NCI-H82 treated with DMSO at 0.1 percent for 48 hours (cell line): ENCODE measurements around the gene GRIK4.

Source experiments
- DNase-seq: peaks from one replicate; lab custom pipeline; 2025; ENCODE audit not compliant: unreplicated experiment; lab: John Stamatoyannopoulos, UW

The GRIK4 gene

GRCh38 chr11:120827198-120827597 lies 315.6 kb downstream of the GRIK4 start:
- no peak for DNase-seq

- DNase-seq, result no peak
These were observed 316.3 kb downstream of the GRIK4 start for GRCh38 chr11:120827820-120828219.

- no peak for DNase-seq
These were observed 317.3 kb downstream of the GRIK4 start for GRCh38 chr11:120828847-120829246.

GRCh38 chr11:120830085-120830620 lies 318.6 kb downstream of the GRIK4 start:
- DNase-seq, result peak; percentile 8

- no peak for DNase-seq
These were observed 321.1 kb downstream of the GRIK4 start for GRCh38 chr11:120832481-120833238.

- no peak for DNase-seq
These were observed 323.2 kb downstream of the GRIK4 start for GRCh38 chr11:120834686-120835210.

- DNase-seq, result no peak
These were observed 324.2 kb downstream of the GRIK4 start for GRCh38 chr11:120835601-120836228.

GRCh38 chr11:120837696-120838095 lies 326.1 kb downstream of the GRIK4 start:
- DNase-seq, result no peak

GRCh38 chr11:120839201-120839600 lies 327.7 kb downstream of the GRIK4 start:
- no peak for DNase-seq

GRCh38 chr11:120839846-120840402 lies 328.4 kb downstream of the GRIK4 start:
- DNase-seq, result no peak

- DNase-seq, result no peak
These were observed 329.1 kb downstream of the GRIK4 start for GRCh38 chr11:120840661-120841060.

- no peak for DNase-seq
These were observed 329.5 kb downstream of the GRIK4 start for GRCh38 chr11:120841074-120841473.

GRCh38 chr11:120842195-120842594 lies 330.6 kb downstream of the GRIK4 start:
- DNase-seq, result no peak

- DNase-seq, result no peak
These were observed 341.9 kb downstream of the GRIK4 start for GRCh38 chr11:120853435-120853834.

GRCh38 chr11:120854988-120855387 lies 343.4 kb downstream of the GRIK4 start:
- no peak for DNase-seq

GRCh38 chr11:120857508-120857907 lies 346.0 kb downstream of the GRIK4 start:
- no peak for DNase-seq

GRCh38 chr11:120858740-120859139 lies 347.2 kb downstream of the GRIK4 start:
- no peak for DNase-seq

GRCh38 chr11:120859552-120860295 lies 348.2 kb downstream of the GRIK4 start:
- no peak for DNase-seq

GRCh38 chr11:120863359-120863758 lies 351.8 kb downstream of the GRIK4 start:
- no peak for DNase-seq

GRCh38 chr11:120867024-120867423 lies 355.5 kb downstream of the GRIK4 start:
- no peak for DNase-seq

GRCh38 chr11:120867531-120867930 lies 356.0 kb downstream of the GRIK4 start:
- no peak for DNase-seq
